HG03432 (cell line): ENCODE results near the gene CBLN1.

ENCODE experiments used
- ATAC-seq: cut with Tn5 transposase; IDR thresholded peaks from one replicate; pipeline ENCODE4 v1.9.1; 2021; ENCODE audit warnings: mild to moderate bottlenecking, moderate library complexity; ENCODE audit not compliant: unreplicated experiment

The CBLN1 gene

GRCh38 chr16:49281480-49281842 lies at the start of gene CBLN1:
TSS of gene CBLN1 (minus strand) at chr16:49281838. CDS start at chr16:49281465, 373 bp downstream.
- no peak for ATAC-seq

GRCh38 chr16:49330562-49331201 lies 49.0 kb upstream of the CBLN1 start:
- no peak for ATAC-seq

- no peak for ATAC-seq
Observed at GRCh38 chr16:49328325-49328724, 46.7 kb upstream of the CBLN1 start.

- no peak for ATAC-seq
Observed at GRCh38 chr16:49327466-49327865, 45.8 kb upstream of the CBLN1 start.

GRCh38 chr16:49324703-49325102 lies 43.1 kb upstream of the CBLN1 start:
- ATAC-seq = no peak

DNA sequence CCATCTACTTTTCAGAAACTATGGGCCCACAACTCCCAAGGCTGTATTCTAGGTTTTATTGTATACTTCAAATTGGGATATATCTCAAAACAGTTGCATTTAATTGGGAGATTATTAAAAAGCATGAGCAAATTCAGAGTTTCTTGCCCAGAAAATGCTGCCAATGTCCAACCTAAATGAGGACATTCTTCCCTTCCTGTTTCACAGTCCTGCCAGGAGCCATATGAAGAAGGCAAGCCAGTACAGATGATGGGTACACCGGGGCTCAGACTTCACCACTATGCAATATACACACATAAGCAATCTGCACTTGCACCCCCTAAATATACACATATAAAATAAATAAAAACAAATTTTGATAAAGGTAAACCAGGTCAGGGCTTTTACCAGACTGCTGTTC lies 34.0 kb upstream of the CBLN1 start:
- ATAC-seq = no peak

DNA sequence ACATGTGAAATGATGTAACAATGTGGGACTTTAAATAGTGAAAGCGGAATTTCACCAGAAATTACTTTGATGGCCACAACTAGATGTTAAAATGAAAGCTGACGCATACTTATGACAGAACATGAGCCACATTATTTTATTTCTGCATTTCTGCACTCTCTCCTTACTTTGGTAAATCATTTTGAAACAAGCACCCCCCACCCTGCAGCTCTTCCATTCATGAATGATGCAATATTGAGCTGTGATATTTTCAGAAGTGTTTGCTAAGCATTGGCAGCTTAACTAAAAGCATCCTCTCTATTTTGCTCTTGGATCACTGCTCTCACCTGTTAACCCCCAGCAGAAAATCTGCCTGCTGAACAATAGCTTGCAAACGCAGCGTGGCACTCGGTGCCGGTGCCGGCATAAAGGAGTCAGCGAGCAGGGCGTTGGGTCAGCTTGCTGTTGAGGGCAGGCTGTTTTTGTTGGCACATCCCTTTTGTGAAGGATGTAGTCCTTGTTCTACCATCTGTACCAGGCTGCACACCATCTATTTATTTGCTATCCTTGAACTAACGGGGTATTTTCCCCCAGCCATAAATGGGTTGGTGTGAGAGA lies 30.8 kb upstream of the CBLN1 start:
- no peak for ATAC-seq

GRCh38 chr16:49311823-49312222 lies 30.2 kb upstream of the CBLN1 start:
- no peak for ATAC-seq

GRCh38 chr16:49307176-49307575 lies 25.5 kb upstream of the CBLN1 start:
- no peak for ATAC-seq

DNA sequence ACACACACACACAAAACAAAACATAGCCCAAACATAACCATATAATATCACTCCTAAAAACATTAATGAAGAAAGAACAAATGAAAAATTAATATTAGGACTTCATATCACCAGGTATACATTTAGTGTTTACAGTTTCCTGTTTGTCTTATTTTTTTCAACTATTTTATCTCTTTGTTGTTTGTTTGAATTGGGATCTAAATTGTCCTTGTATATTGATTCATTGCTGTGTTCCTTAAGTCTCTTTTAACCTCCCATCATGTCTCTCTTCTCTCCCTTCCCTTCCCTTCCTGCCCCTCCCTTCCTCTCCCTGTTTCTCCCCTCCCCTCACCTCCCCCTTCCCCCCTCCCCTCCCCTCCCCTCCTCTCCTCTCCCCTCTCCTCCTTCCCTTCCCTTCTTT lies 23.8 kb upstream of the CBLN1 start:
- ATAC-seq = no peak

DNA sequence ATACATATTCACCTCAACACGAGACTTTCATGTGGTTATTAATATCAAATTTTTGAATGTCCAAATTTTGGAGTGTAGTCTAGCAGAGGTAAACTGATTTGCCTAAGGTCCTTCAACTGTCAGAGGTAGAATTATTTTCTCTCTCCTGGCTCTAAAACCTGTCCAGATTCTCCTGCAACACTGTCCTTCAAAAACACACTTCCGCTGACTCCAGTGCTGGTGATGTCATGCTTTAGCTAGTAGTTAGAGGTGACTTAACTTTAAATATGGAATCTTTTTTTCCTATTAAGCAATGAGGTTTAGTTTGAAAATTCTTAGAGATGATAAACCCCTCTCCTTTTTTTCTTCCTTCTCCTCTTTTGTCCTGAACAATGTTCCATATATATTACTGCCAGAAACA lies 10.8 kb upstream of the CBLN1 start:
- no peak for ATAC-seq

DNA sequence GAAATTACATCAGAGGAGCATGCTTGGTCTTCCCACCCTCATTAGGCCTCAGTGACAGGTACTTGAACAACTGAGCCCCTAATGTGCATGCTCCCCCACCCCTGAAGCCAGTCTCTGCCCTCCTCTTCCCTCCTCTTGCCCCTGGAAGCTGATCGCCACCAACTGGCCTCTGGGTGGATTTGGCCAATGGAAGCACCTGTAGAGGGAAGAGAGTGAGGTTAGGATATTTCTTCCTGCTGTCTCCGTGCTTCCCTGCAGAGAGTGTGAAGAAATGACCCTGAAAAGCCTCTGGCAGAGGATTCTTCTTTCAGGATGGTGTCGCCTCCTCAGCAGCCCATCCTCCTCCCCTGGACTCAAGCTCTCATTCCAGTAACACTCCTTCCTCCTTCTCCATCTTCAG lies 5.9 kb upstream of the CBLN1 start:
- no peak for ATAC-seq

DNA sequence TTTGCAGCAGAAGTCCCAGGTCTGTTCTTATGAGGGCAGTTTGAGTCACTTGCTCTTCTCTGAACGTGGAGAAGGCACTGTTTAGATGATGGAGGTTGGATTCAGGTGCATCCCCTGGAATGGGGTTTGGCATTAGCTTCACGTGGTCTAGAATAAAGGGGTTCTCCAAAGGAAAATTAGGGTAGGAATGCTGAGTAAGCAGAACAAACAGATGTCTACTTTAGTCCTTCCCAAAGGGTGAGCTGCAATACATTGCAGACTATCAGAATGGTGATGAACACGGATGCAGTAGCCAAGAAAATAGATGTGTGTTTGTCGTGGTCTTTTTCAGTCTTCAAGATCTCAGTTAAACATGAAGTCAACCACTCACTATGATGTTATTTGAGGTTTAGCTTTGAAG lies 3.3 kb upstream of the CBLN1 start:
- ATAC-seq = no peak

- no peak for ATAC-seq
Observed at GRCh38 chr16:49283376-49284049, 1.9 kb upstream of the CBLN1 start.

DNA sequence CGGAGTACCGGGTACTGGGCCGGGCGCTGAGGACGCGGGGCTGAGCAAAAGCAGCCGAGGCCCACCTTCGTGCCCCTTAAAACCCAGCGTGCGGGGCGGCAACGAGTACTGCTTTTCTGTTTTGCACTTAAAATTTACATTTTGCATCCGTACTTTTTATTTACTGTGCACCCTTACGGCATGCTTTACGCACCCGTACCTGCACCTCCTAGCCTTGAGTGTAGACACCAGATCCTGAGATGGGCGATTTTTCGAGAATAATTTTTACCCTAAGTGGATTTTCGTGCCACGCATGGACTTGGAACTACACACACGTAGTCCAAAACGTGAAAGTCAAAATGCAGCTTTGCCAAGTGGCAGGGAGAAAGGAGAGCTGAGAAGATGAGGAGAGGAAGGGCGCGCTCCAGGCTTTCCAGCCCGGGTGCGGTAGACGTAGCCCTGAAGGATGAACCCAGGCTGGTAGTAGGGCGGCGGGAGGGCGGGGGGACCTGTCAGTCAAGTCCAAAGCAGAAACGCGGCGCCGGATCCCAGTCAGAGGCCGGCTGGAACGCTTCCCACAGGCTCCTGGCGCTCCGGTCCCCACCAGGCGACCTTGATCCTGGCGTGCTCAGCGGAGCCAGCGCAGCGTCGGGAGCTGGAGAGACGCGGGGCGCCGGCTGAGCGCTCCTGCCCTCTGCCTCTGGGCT lies 1.2 kb upstream of the CBLN1 start:
- ATAC-seq = no peak

- ATAC-seq = peak; percentile 91
Observed at GRCh38 chr16:49281843-49282642, 405 bp upstream of the CBLN1 start.

- no peak for ATAC-seq
Observed at GRCh38 chr16:49280841-49281371, 732 bp downstream of the CBLN1 start.

DNA sequence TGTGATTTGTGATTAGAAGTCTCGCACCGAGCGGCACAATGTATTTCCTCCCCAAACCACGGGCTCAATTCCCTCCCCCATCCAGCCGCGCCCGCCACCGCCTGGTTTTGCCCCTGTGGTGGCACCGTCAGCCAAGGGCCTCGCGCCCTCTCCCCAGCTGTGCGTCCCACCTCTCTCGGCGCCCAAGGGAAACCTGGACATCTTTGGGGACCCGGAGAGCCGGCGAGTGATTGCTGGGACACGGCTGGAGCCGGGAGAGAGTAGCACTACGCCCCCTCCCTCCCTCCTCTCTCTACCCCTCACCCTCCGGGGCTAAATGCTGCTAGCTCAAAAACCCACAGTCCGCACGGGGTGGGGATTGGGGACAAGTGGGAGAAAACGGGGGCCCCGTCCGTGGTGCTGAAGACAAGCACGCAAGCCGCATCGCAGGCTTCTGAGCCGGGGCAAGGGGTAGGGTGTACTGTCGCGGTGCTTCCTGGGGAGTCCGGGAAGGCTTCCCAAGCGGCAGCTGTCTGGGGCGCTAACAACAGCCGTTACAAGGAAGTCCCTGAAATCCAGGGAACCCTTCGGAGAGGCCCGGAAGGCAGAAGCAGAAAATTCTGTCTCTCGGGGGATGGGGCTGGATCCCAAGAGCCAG lies 1.4 kb downstream of the CBLN1 start:
- ATAC-seq = no peak

DNA sequence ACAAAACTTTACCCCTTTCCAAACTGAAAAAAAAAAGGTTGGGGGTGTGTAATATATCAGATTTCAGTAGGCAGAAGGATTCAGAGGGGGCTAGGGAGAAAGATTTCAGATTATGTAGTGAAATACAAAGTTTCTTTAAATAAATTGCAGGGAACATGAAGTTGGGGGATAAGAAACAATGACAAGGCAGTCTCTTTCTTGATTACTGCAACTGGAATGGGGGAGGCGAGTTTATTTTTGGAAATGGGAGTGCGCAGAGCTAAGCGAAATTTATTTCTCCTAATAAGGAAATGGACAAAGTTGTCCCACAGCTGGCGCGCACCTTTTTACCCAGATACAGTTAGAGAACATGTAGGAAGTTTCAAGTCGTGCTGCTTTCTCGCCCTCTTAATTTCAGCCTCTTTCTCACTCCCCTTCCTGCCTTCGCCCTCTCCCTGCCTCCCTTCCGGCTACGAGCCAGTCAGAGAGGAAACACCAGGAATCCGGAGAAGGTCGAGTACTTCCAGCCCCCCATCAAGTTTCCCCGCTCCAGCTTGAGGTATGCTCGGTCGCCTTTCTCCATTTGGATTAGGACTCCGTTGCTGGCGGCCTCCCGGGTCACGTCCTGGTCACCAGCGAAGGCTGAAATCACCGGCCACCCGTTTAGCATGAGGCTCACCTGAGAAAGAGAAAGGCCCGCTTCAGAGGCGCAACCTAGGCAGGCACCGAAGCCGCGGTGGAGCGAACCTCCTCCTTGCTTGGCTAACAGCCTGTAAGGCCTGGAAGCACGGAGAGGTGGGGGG lies 2.5 kb downstream of the CBLN1 start:
- ATAC-seq = no peak

DNA sequence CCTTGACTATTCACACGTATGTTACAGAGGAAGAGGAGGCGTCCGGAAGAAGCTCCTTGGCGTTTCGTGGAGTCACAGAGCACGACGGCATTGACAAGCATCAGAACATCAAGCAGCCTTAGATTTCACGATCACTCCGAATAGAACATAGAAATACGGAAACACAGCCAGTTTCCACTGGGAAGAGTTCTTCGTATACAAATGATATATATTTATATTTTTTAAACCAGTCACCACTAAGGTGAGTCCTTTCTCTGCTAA lies 3.1 kb downstream of the CBLN1 start:
- no peak for ATAC-seq
